ENCODE data around the gene SIRT5. TPM values are rescaled to one million over a fixed set of nuclear protein-coding genes. Genes with fewer than 3 reads are reported as not detected.

SIRT5 gene
- total RNA-seq, 1 donor from 2014 or later, result 58.0 TPM

GRCh38 chr6:13593103-13593502 is 18.7 kb downstream of the SIRT5 start:
- Histone ChIP-seq H3K4me1 (peaks cover 10% of the 10 kb centered on the region), H3K27ac (replicated peaks) (no peak overlapping the region), H3K9me3 (replicated peaks) (no peaks in the 10 kb centered on the region), H3K36me3 (peaks cover 91% of the 10 kb centered on the region), H3K27me3 (ENCODE audit: low read depth) (no peaks in the 10 kb centered on the region), H3K4me3 (no peak overlapping the region)
- no peak for DNase-seq
- TF ChIP-seq, protein P1, sequence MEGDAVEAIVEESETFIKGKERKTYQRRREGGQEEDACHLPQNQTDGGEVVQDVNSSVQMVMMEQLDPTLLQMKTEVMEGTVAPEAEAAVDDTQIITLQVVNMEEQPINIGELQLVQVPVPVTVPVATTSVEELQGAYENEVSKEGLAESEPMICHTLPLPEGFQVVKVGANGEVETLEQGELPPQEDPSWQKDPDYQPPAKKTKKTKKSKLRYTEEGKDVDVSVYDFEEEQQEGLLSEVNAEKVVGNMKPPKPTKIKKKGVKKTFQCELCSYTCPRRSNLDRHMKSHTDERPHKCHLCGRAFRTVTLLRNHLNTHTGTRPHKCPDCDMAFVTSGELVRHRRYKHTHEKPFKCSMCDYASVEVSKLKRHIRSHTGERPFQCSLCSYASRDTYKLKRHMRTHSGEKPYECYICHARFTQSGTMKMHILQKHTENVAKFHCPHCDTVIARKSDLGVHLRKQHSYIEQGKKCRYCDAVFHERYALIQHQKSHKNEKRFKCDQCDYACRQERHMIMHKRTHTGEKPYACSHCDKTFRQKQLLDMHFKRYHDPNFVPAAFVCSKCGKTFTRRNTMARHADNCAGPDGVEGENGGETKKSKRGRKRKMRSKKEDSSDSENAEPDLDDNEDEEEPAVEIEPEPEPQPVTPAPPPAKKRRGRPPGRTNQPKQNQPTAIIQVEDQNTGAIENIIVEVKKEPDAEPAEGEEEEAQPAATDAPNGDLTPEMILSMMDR (IDR thresholded peaks at IDR 0.05; ENCODE audit: borderline replicate concordance), result no peak
- intact Hi-C loops (cut with micrococcal nuclease), result no loop called here

DNA sequence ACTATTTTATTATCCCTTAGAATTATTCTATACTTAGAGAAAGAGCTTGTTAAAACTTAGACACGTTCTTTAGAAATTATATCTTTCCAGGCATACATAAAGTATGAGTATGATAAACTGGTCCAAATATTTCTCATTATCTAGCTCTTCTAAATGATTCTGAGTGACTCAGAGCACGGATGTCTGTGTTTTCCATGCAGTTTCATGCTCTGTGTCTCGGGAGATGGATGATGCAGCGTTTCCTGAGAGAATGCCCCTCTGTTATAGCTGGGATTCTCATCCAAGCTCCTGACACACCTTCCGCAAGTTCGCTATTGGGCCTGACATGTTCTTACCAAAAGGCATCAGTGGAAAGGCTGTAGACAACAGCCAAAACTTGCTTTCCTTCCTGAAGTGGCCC is 19.3 kb downstream of the SIRT5 start:
- H3K4me3 ChIP-seq, result no peak overlapping the region
- H3K36me3 ChIP-seq, result peaks cover 91% of the 10 kb centered on the region
- TF ChIP-seq, protein P1 (IDR thresholded peaks at IDR 0.05; ENCODE audit: borderline replicate concordance), result no peak
- intact Hi-C loops (cut with micrococcal nuclease), result no loop called here
- H3K27me3 ChIP-seq (ENCODE audit: low read depth), result no peaks in the 10 kb centered on the region
- no peak overlapping the region for H3K27ac ChIP-seq (replicated peaks)
- no peaks in the 10 kb centered on the region for H3K9me3 ChIP-seq (replicated peaks)
- H3K4me1 ChIP-seq, result peaks cover 8% of the 10 kb centered on the region
- DNase-seq, result no peak

DNA sequence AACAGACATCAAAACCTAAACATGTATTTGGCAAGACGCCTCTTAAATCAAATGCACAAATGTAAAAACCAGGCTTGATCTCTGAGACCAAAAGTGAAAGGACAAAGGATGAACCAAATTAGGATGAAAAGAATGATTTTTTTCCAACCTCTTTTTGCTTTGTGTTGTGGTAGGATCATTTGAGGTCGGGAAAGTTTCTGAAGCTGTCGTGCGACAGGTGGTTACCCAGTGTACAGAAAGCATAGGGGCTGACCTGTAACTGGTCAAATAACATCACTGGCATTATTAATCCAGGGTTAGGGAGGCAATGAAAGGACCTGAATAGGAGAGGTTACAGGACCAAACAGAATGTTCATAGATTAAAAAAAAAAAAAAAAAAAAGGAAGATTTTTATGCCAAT is 22.7 kb downstream of the SIRT5 start:
- Histone ChIP-seq H3K4me1 (no peaks in the 10 kb centered on the region), H3K27ac (replicated peaks) (no peak overlapping the region), H3K9me3 (replicated peaks) (no peaks in the 10 kb centered on the region), H3K4me3 (no peak overlapping the region), H3K36me3 (peaks cover 100% of the 10 kb centered on the region), H3K27me3 (ENCODE audit: low read depth) (no peaks in the 10 kb centered on the region)
- intact Hi-C loops (cut with micrococcal nuclease), result no loop called here
- DNase-seq, result no peak
- TF ChIP-seq, protein P1 (IDR thresholded peaks at IDR 0.05; ENCODE audit: borderline replicate concordance), result no peak

DNA sequence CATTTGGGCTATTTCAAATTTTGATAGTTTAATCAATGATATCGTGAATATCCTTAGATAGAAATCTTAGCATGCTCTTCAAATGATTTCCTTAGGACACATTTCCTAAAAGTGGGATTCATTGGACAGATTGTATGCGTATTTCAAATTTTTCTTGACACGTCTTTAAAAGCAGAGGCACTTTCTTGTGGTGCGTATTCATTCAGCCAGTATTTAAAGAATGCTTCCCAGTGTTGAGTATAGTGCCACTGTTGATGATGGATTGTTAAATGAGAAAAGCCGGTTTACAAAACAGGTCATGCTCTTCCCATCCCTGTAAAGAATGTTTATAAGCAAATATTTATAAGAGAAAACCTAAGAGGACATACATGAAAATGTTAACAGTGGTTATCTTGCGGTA is 25.6 kb downstream of the SIRT5 start:
- Histone ChIP-seq H3K36me3 (peaks cover 98% of the 10 kb centered on the region), H3K4me1 (no peaks in the 10 kb centered on the region), H3K9me3 (replicated peaks) (no peaks in the 10 kb centered on the region), H3K27ac (replicated peaks) (no peak overlapping the region), H3K4me3 (no peak overlapping the region), H3K27me3 (ENCODE audit: low read depth) (no peaks in the 10 kb centered on the region)
- intact Hi-C loops (cut with micrococcal nuclease), result no loop called here
- TF ChIP-seq, protein P1 (IDR thresholded peaks at IDR 0.05; ENCODE audit: borderline replicate concordance), result no peak
- no peak for DNase-seq

- Histone ChIP-seq H3K27ac (replicated peaks) (no peak overlapping the region), H3K36me3 (peaks cover 79% of the 10 kb centered on the region), H3K4me3 (no peak overlapping the region), H3K27me3 (ENCODE audit: low read depth) (no peaks in the 10 kb centered on the region), H3K4me1 (no peaks in the 10 kb centered on the region), H3K9me3 (replicated peaks) (no peaks in the 10 kb centered on the region)
- intact Hi-C loops (cut with micrococcal nuclease), result no loop called here
- TF ChIP-seq, protein P1 (IDR thresholded peaks at IDR 0.05; ENCODE audit: borderline replicate concordance), result no peak
- no peak for DNase-seq
Observed at GRCh38 chr6:13604135-13604534, 29.7 kb downstream of the SIRT5 start.

All from left ventricle myocardium inferior (tissue), 1 donor.